ENCODE data around the gene FGF2. TPM values are rescaled to one million over a fixed set of nuclear protein-coding genes. Genes with fewer than 3 reads are reported as not detected.

Gene FGF2
- total RNA-seq, 1 experiment from 2014 or later: 3.8 TPM

DNA sequence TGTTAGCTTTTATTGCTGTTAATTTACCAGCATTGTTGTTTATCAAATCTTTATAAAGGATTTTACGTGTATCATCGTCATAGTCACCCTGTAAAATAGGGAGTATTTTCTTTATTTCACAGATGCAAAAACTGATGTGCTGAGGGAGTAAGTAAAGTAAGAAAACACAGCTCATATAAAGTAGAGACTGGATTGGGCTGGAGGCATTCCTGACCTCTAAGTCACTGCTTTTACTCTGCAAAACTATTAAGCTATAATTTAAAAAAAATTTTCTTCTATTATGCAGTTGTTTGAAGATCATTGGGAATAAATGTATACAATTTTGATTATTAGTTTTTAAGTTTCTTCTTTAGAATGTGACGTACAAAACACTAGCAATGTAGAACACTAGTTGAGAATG, 49.8 kb downstream of the FGF2 start:
- RAD21 ChIA-PET (ENCODE audit: low non-redundant PET in 1 of 2, low total read pairs in 2 of 2, uncharacterized antibody in 2 of 2, unreplicated experiment in 2 of 2): no interaction called here

DNA sequence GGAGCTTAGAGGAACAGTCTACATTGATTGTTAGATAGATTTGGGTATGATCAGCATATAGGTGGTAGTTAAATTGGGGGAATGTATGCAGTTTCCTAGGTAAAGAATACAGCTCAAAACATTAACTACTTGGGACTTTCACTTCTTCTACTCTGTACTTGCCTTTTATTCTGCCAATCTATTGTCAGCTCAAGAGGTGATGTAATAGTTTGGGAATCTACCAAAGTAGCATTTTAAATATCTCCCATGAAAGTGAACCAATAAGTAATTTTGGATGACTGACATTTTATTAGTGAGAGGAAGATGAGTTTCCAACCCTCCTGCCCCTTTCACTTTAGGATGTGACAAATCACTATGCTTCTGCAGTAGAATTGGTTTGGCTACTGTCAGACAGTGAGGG, 52.4 kb downstream of the FGF2 start:
- H3K9me3 ChIP-seq (ENCODE audit: control insufficient read depth in 1 of 2, insufficient read depth in 1 of 2, low read depth in 1 of 2, low read length in 2 of 2): no peaks in the 10 kb centered on the region
- no peak overlapping the region for H3K9ac ChIP-seq (ENCODE audit: low read length)
- ChIA-PET POLR2A (no interaction called here), CTCF (no interaction called here), RAD21 (ENCODE audit: low non-redundant PET in 1 of 2, low total read pairs in 2 of 2, uncharacterized antibody in 2 of 2, unreplicated experiment in 2 of 2) (no interaction called here)
- BruUV-seq (replicated peaks): no TSS peak
- ATAC-seq: no peak
- H3K27me3 ChIP-seq (ENCODE audit: insufficient read depth, low read length): no peaks in the 10 kb centered on the region
- no peak for DNase-seq (ENCODE audit: low read depth, low spot score)
- TF ChIP-seq, protein P1, sequence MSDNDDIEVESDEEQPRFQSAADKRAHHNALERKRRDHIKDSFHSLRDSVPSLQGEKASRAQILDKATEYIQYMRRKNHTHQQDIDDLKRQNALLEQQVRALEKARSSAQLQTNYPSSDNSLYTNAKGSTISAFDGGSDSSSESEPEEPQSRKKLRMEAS (IDR thresholded peaks at IDR 0.05): no peak
- TF ChIP-seq CBX3 (IDR thresholded peaks at IDR 0.05; ENCODE audit: low read depth) (no peak), ELF1 (IDR thresholded peaks at IDR 0.05; ENCODE audit: borderline replicate concordance, low read depth) (no peak), CEBPB (IDR thresholded peaks at IDR 0.05; ENCODE audit: low read depth) (no peak), EZH2phosphoT487 (IDR thresholded peaks at IDR 0.05; ENCODE audit: borderline replicate concordance) (no peak), EZH2 (IDR thresholded peaks at IDR 0.05) (no peak)
- no peak overlapping the region for H3K27ac ChIP-seq (ENCODE audit: low read depth, low read length)
- 0 out of 2 replicates have a peak, but pooled peaks cover 3% of the 10 kb centered on the region for H3K9me2 ChIP-seq (ENCODE audit: insufficient read depth)
- no peaks in the 10 kb centered on the region for H3K36me3 ChIP-seq (ENCODE audit: control insufficient read depth in 1 of 2, insufficient read depth in 2 of 2, low read length in 2 of 2)
- intact Hi-C loops (cut with micrococcal nuclease): no loop called here
- H3K4me2 ChIP-seq (ENCODE audit: low read length): no peak overlapping the region
- no peak overlapping the region for H3K4me3 ChIP-seq (replicated peaks in 1 of 2; ENCODE audit: low read depth in 1 of 2, low read length in 2 of 2)
- no peaks in the 10 kb centered on the region for H4K20me1 ChIP-seq (ENCODE audit: insufficient read depth)
- no peaks in the 10 kb centered on the region for H3K79me2 ChIP-seq (ENCODE audit: insufficient read depth, low read length)
- H2AFZ ChIP-seq (ENCODE audit: low read depth, low read length, poor library complexity, severe bottlenecking): no peak overlapping the region
- H3K4me1 ChIP-seq (ENCODE audit: control insufficient read depth in 1 of 2, insufficient read depth in 2 of 2, low read length in 2 of 2): peaks cover 0 to 4% of the 10 kb centered on the region in 2 experiments; a peak in 2 of 4 replicates

More for the DNA sequence above, 49.8 kb downstream of the FGF2 start:
- peaks cover 0 to 11% of the 10 kb centered on the region in 2 experiments; a peak in 2 of 4 replicates for H3K4me1 ChIP-seq (ENCODE audit: control insufficient read depth in 1 of 2, insufficient read depth in 2 of 2, low read length in 2 of 2)
- no peak overlapping the region for H3K9ac ChIP-seq (ENCODE audit: low read length)
- H3K9me3 ChIP-seq (ENCODE audit: control insufficient read depth in 1 of 2, insufficient read depth in 1 of 2, low read depth in 1 of 2, low read length in 2 of 2): no peaks in the 10 kb centered on the region
- TF ChIP-seq, protein P2, sequence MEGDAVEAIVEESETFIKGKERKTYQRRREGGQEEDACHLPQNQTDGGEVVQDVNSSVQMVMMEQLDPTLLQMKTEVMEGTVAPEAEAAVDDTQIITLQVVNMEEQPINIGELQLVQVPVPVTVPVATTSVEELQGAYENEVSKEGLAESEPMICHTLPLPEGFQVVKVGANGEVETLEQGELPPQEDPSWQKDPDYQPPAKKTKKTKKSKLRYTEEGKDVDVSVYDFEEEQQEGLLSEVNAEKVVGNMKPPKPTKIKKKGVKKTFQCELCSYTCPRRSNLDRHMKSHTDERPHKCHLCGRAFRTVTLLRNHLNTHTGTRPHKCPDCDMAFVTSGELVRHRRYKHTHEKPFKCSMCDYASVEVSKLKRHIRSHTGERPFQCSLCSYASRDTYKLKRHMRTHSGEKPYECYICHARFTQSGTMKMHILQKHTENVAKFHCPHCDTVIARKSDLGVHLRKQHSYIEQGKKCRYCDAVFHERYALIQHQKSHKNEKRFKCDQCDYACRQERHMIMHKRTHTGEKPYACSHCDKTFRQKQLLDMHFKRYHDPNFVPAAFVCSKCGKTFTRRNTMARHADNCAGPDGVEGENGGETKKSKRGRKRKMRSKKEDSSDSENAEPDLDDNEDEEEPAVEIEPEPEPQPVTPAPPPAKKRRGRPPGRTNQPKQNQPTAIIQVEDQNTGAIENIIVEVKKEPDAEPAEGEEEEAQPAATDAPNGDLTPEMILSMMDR (IDR thresholded peaks at IDR 0.05 in 2 of 3, conservative IDR thresholded peaks at IDR 0.05 in 1 of 3; ENCODE audit: borderline replicate concordance in 1 of 3, insufficient read depth in 1 of 3, low read depth in 2 of 3, low read length in 2 of 3): no peak
- TF ChIP-seq CEBPB (IDR thresholded peaks at IDR 0.05; ENCODE audit: low read depth): no peak
- BruUV-seq (replicated peaks): no TSS peak
- ChIA-PET POLR2A (no interaction called here), CTCF (no interaction called here)
- no peak overlapping the region for H3K27ac ChIP-seq (ENCODE audit: low read depth, low read length)
- intact Hi-C loops (cut with micrococcal nuclease): no loop called here
- H3K27me3 ChIP-seq (ENCODE audit: insufficient read depth, low read length): no peaks in the 10 kb centered on the region
- H3K36me3 ChIP-seq (ENCODE audit: control insufficient read depth in 1 of 2, insufficient read depth in 2 of 2, low read length in 2 of 2): no peaks in the 10 kb centered on the region
- H3K4me3 ChIP-seq (replicated peaks in 1 of 2; ENCODE audit: low read depth in 1 of 2, low read length in 2 of 2): no peak overlapping the region
- H3K79me2 ChIP-seq (ENCODE audit: insufficient read depth, low read length): no peaks in the 10 kb centered on the region
- H3K9me2 ChIP-seq (ENCODE audit: insufficient read depth): no peaks in the 10 kb centered on the region
- ATAC-seq (no peak), DNase-seq (ENCODE audit: low read depth, low spot score) (no peak)
- no peak overlapping the region for H3K4me2 ChIP-seq (ENCODE audit: low read length)
- no peaks in the 10 kb centered on the region for H4K20me1 ChIP-seq (ENCODE audit: insufficient read depth)
- H2AFZ ChIP-seq (ENCODE audit: low read depth, low read length, poor library complexity, severe bottlenecking): no peak overlapping the region

Data from HCT116 (cell line).